ENCODE data around the gene DNASE1L1. TPM values are rescaled to one million over a fixed set of nuclear protein-coding genes. Genes with fewer than 3 reads are reported as not detected.

DNASE1L1 gene
- total and polyA plus RNA-seq, 10 donors: 18.1 to 54.5 (median 36.8) TPM

DNA sequence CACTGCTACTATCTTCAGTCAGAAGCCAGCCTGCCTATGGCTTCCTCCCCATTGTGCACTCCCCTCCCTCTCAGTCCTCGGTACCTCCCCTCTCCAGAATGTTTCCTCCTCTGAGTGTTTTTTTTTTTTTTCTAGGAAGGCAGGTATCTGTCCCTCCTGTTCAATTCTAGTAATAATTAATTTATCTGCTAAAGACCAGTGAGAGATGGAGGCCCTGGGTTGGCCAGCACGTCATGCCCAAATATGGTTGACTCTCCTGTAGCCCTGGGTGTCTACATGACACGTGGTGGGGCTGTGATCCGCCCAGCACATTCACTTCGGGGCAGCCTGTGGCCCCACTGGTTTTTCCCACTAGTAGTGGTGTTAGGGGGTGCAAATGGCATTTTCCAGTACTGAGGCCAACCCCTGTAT lies 36.4 kb downstream of the DNASE1L1 start:
- TF ChIP-seq POLR2A (IDR thresholded peaks at IDR 0.05): no peak
- no peak for TF ChIP-seq CTCF (IDR thresholded peaks at IDR 0.05 in 8 of 11, conservative IDR thresholded peaks at IDR 0.05 in 3 of 11)
- TF ChIP-seq POLR2AphosphoS5 (IDR thresholded peaks at IDR 0.05): no peak
- DNase-seq: no peak
- Histone ChIP-seq H3K27ac (peak overlapping the region in 6 of 8 donors; percentile 57 to 94 (median 88)), H3K36me3 (peaks cover 0 to 7% (median 3%) of the 10 kb centered on the region in 6 donors), H3K27me3 (replicated peaks in 1 of 7) (no peaks in the 10 kb centered on the region), H3K4me3 (peak overlapping the region in 5 of 8 donors; percentile 65 to 91 (median 82)), H3K9me3 (no peaks in the 10 kb centered on the region), H3K4me1 (peaks cover 15 to 73% (median 49%) of the 10 kb centered on the region in 6 donors)
- 21 to 53% (median 26%) methylated on average over 5 of the region's 5 CpGs for WGBS, 5 donors
- intact Hi-C loops (cut with DNase I; ENCODE audit: low total_unique reads): no loop called here

GRCh38 chrX:154371789-154372300 lies 37.2 kb downstream of the DNASE1L1 start:
- TF ChIP-seq CTCF (IDR thresholded peaks at IDR 0.05 in 8 of 11, conservative IDR thresholded peaks at IDR 0.05 in 3 of 11) (no peak), POLR2AphosphoS5 (IDR thresholded peaks at IDR 0.05) (no peak), POLR2A (IDR thresholded peaks at IDR 0.05) (no peak)
- 7 to 70% (median 13%) methylated on average over 14 to 43 of the region's 43 CpGs for WGBS, 5 donors
- H3K27ac ChIP-seq: peak overlapping the region in 7 of 8 donors; percentile 55 to 94 (median 87)
- peaks cover 0 to 14% (median 11%) of the 10 kb centered on the region in 6 donors for H3K36me3 ChIP-seq
- peak overlapping the region; percentile 12 to 91 (median 76) for H3K4me3 ChIP-seq
- no peaks in the 10 kb centered on the region for H3K27me3 ChIP-seq (replicated peaks in 1 of 7)
- intact Hi-C loops (cut with DNase I; ENCODE audit: low total_unique reads): no loop called here
- peaks cover 15 to 73% (median 56%) of the 10 kb centered on the region in 6 donors for H3K4me1 ChIP-seq
- no peak for DNase-seq
- no peaks in the 10 kb centered on the region for H3K9me3 ChIP-seq

GRCh38 chrX:154371017-154371788 lies 37.9 kb downstream of the DNASE1L1 start:
- intact Hi-C loops (cut with DNase I; ENCODE audit: low total_unique reads): no loop called here
- DNase-seq: peak; percentile 97
- Histone ChIP-seq H3K27me3 (replicated peaks in 1 of 7) (no peaks in the 10 kb centered on the region), H3K36me3 (peaks cover 0 to 21% (median 17%) of the 10 kb centered on the region in 6 donors), H3K4me3 (peak overlapping the region; percentile 63 to 91 (median 76)), H3K4me1 (peaks cover 15 to 79% (median 58%) of the 10 kb centered on the region in 6 donors), H3K27ac (peak overlapping the region; percentile 57 to 94 (median 84)), H3K9me3 (no peaks in the 10 kb centered on the region)
- 0 to 32% (median 0%) methylated on average over 9 to 77 of the region's 77 CpGs for WGBS, 5 donors
- TF ChIP-seq POLR2A (IDR thresholded peaks at IDR 0.05): peak; percentile 95 to 98 (median 97)
- peak in 1 of 11 experiments; percentile 10 for TF ChIP-seq CTCF (IDR thresholded peaks at IDR 0.05 in 8 of 11, conservative IDR thresholded peaks at IDR 0.05 in 3 of 11)
- peak; percentile 99 for TF ChIP-seq POLR2AphosphoS5 (IDR thresholded peaks at IDR 0.05)

Data from spleen (tissue), 11 donors.